Stimulated activated CD8-positive, alpha-beta memory T cell treated with anti-CD3 and anti-CD28 coated beads, Interleukin-7, amount 100 ng/mL, for 48 hours (primary cell): ENCODE data around the gene TMEM185A.
"Not testable (repeated sequence)": the region's sequence is repeated elsewhere in the genome, so short reads cannot be mapped to it uniquely, and the experiment has no call there.

Experiments
- DNase-seq, 2 donors: peaks; one replicate each; pipeline ENCODE4 v3.0.0-alpha.2; 2020; ENCODE audit warnings: low read depth in 1 of 2; ENCODE audit errors: extremely low read depth in 1 of 2

TMEM185A gene

GRCh38 chrX:149626829-149627228, 4.8 kb downstream of the TMEM185A start:
- DNase-seq: not testable (repeated sequence)

- DNase-seq: not testable (repeated sequence)
Measured at GRCh38 chrX:149619662-149620061, 11.9 kb downstream of the TMEM185A start.

GRCh38 chrX:149618871-149619270, 12.7 kb downstream of the TMEM185A start:
- no peak for DNase-seq

GRCh38 chrX:149611623-149612175, 19.9 kb downstream of the TMEM185A start:
- no peak for DNase-seq

GRCh38 chrX:149610511-149610910, 21.1 kb downstream of the TMEM185A start:
- no peak for DNase-seq

- DNase-seq: no peak
Measured at GRCh38 chrX:149607699-149608098, 23.9 kb downstream of the TMEM185A start.

GRCh38 chrX:149605248-149605885, 26.2 kb downstream of the TMEM185A start:
- not testable (repeated sequence) for DNase-seq

- not testable (repeated sequence) for DNase-seq
Measured at GRCh38 chrX:149598603-149599002, 33.0 kb downstream of the TMEM185A start.

- DNase-seq: not testable (repeated sequence)
Measured at GRCh38 chrX:149595943-149596342, 35.6 kb downstream of the TMEM185A start.

GRCh38 chrX:149595214-149595613, 36.4 kb downstream of the TMEM185A start, which contains the start of gene HSFX2:
HSFX2 (minus strand) TSS chrX:149595314; CDS start chrX:149594700, 614 bp downstream.
- not testable (repeated sequence) for DNase-seq

GRCh38 chrX:149590993-149591392, 40.6 kb downstream of the TMEM185A start:
- DNase-seq: not testable (repeated sequence)

GRCh38 chrX:149587359-149587758, 44.2 kb downstream of the TMEM185A start, which contains the start of gene MAGEA9B:
MAGEA9B (minus strand) TSS chrX:149587459; CDS start chrX:149583179, 4,280 bp downstream.
- DNase-seq: not testable (repeated sequence)

- DNase-seq: not testable (repeated sequence)
Measured at GRCh38 chrX:149585631-149586030, 46.0 kb downstream of the TMEM185A start.

GRCh38 chrX:149573456-149573855, 58.1 kb downstream of the TMEM185A start:
- DNase-seq: not testable (repeated sequence)

- no peak for DNase-seq
Measured at GRCh38 chrX:149572743-149573142, 58.8 kb downstream of the TMEM185A start.

GRCh38 chrX:149571770-149572169, 59.8 kb downstream of the TMEM185A start:
- DNase-seq: no peak

GRCh38 chrX:149570668-149571067, 60.9 kb downstream of the TMEM185A start:
- DNase-seq: no peak

GRCh38 chrX:149569770-149570169, 61.8 kb downstream of the TMEM185A start:
- DNase-seq: peak in 1 of 2 donors; percentile 3

- DNase-seq: no peak
Measured at GRCh38 chrX:149568701-149569296, 62.8 kb downstream of the TMEM185A start.

- no peak for DNase-seq
Measured at GRCh38 chrX:149567621-149568417, 63.8 kb downstream of the TMEM185A start.

GRCh38 chrX:149563359-149563758, 68.2 kb downstream of the TMEM185A start:
- no peak for DNase-seq
